GOT3 (cell line): ENCODE data around the gene CEP131.
"Not testable (repeated sequence)": the region's sequence is repeated elsewhere in the genome, so short reads cannot be mapped to it uniquely, and the experiment has no call there.

Experiments
- DNase-seq: peaks from one replicate; lab custom pipeline; 2025; ENCODE audit warnings: mixed read lengths; lab: John Stamatoyannopoulos, UW

Gene CEP131

GRCh38 chr17:81238815-81239713 lies 16.3 kb upstream of the CEP131 start, which contains the start of the genes NDUFAF8 and TEPSIN:
TSS of gene NDUFAF8 (plus strand) at chr17:81239318. CDS start at chr17:81239364, 46 bp downstream.
TSS of gene TEPSIN (minus strand) at chr17:81239055. CDS start at chr17:81239033, 22 bp downstream.
- peak; percentile 92 for DNase-seq

- DNase-seq: no peak
Observed at GRCh38 chr17:81238490-81238814, 15.7 kb upstream of the CEP131 start.

GRCh38 chr17:81237591-81238489 lies 15.1 kb upstream of the CEP131 start:
- no peak for DNase-seq

GRCh38 chr17:81236784-81237183 lies 14.0 kb upstream of the CEP131 start:
- no peak for DNase-seq

- DNase-seq: no peak
Observed at GRCh38 chr17:81235822-81236740, 13.3 kb upstream of the CEP131 start.

GRCh38 chr17:81234940-81235821 lies 12.4 kb upstream of the CEP131 start:
- no peak for DNase-seq

- DNase-seq: no peak
Observed at GRCh38 chr17:81234506-81234855, 11.7 kb upstream of the CEP131 start.

- DNase-seq: no peak
Observed at GRCh38 chr17:81233811-81234505, 11.2 kb upstream of the CEP131 start.

- no peak for DNase-seq
Observed at GRCh38 chr17:81233316-81233715, 10.6 kb upstream of the CEP131 start.

GRCh38 chr17:81232616-81233241 lies 10.0 kb upstream of the CEP131 start:
- no peak for DNase-seq

- no peak for DNase-seq
Observed at GRCh38 chr17:81231766-81232581, 9.2 kb upstream of the CEP131 start.

- no peak for DNase-seq
Observed at GRCh38 chr17:81231121-81231645, 8.4 kb upstream of the CEP131 start.

- DNase-seq: no peak
Observed at GRCh38 chr17:81230043-81230820, 7.5 kb upstream of the CEP131 start.

- no peak for DNase-seq
Observed at GRCh38 chr17:81229666-81229920, 6.8 kb upstream of the CEP131 start.

GRCh38 chr17:81228834-81229665 lies 6.3 kb upstream of the CEP131 start:
- no peak for DNase-seq

GRCh38 chr17:81228420-81228819 lies 5.7 kb upstream of the CEP131 start:
- DNase-seq: no peak

GRCh38 chr17:81227630-81228029 lies 4.9 kb upstream of the CEP131 start:
- DNase-seq: not testable (repeated sequence)
